Mononuclear cell (primary cell): ENCODE results near the gene CRIM1. TPM values are rescaled to one million over a fixed set of nuclear protein-coding genes. Genes with fewer than 3 reads are reported as not detected.

Experiments used
- H3K27me3 ChIP-seq: 2 replicates; pipeline ENCODE4 v1.6.0; 2011; ENCODE audit warnings: low read length, control low read depth; ENCODE audit not compliant: insufficient read depth
- H3K4me1 ChIP-seq: 2 replicates; pipeline ENCODE4 v1.5.1; 2011; ENCODE audit warnings: mild to moderate bottlenecking, low read length, control low read depth; ENCODE audit not compliant: insufficient read depth
- H3K4me3 ChIP-seq: 2 replicates; pipeline ENCODE4 v1.5.1; 2011; ENCODE audit warnings: mild to moderate bottlenecking, low read length, moderate library complexity
- H3K9me3 ChIP-seq: 2 replicates; pipeline ENCODE4 v1.5.1; 2011; ENCODE audit warnings: low read depth, mild to moderate bottlenecking, control low read depth, low read length
- total RNA-seq: library from RNA; depleted of rRNA; stranded (reverse); fragments of >200 nt; gene quantifications from one replicate; pipeline ENCODE4 v1.2.3, GENCODE V29; 2012

CRIM1 gene
- total RNA-seq, 1 donor = 2.7 TPM

DNA sequence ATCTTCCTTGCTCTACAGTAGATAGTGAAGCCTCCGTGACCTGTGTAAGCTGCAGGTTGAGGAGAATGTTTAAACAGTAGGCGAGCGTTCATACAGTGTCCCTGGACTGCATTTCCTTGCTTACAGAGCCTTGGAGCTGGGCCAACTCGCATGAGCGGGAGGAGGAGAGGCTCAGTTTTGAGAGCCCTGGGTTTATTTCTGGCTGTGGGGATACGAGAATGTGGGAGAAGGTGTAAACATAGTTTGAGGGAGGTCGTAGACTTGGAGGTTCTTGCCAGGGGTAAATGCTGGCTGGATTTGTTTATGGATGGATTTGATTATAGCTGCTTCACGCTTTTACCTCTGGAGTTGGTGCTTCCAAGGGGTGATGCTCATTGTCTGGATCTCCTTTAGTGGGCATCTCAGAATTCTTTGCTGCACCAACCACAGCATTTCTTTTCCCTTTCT, 20.8 kb downstream of the CRIM1 start:
- Histone ChIP-seq H3K9me3 (no peaks in the 10 kb centered on the region), H3K4me1 (peaks cover 14% of the 10 kb centered on the region), H3K4me3 (no peak overlapping the region), H3K27me3 (no peaks in the 10 kb centered on the region)

DNA sequence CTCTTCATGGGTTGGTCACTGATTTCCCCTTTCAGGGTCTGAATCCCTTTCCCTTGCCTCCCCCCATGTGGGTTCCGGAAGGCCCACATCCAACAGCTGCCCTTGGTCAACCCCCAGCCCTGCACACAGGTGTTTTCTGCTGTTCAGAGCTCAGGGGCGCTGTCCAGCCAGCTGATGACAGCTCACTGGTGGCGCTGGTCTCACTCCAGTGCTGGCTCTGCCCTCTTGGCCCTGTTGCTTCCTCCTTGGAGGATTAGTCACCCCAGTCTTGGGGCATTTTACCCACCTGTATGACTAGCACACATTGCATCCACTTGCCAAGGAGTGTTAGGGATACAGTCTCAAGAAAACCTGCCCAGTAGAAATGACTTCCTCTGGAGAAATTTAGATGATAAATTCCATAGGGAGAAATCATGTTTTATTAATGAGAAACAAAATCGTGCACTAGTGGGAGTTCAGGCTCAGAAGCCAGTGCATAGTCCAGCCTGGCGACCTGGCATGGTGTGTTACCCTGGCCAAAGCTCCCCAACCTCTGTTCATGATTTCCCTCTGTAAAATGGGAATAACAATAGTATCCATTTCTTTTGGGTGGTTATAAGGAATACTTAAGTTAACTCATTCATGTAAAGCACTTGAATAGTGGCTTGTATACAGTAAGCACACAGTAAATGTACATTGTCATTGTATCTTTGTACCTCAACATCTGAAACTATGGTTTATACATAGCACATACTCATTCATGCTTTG, 21.6 kb downstream of the CRIM1 start:
- H3K4me1 ChIP-seq = peaks cover 14% of the 10 kb centered on the region
- no peaks in the 10 kb centered on the region for H3K9me3 ChIP-seq
- no peaks in the 10 kb centered on the region for H3K27me3 ChIP-seq
- no peak overlapping the region for H3K4me3 ChIP-seq

GRCh38 chr2:36379710-36380448, 24.3 kb downstream of the CRIM1 start:
- Histone ChIP-seq H3K9me3 (no peaks in the 10 kb centered on the region), H3K4me3 (no peak overlapping the region), H3K27me3 (no peaks in the 10 kb centered on the region), H3K4me1 (peaks cover 14% of the 10 kb centered on the region)

DNA sequence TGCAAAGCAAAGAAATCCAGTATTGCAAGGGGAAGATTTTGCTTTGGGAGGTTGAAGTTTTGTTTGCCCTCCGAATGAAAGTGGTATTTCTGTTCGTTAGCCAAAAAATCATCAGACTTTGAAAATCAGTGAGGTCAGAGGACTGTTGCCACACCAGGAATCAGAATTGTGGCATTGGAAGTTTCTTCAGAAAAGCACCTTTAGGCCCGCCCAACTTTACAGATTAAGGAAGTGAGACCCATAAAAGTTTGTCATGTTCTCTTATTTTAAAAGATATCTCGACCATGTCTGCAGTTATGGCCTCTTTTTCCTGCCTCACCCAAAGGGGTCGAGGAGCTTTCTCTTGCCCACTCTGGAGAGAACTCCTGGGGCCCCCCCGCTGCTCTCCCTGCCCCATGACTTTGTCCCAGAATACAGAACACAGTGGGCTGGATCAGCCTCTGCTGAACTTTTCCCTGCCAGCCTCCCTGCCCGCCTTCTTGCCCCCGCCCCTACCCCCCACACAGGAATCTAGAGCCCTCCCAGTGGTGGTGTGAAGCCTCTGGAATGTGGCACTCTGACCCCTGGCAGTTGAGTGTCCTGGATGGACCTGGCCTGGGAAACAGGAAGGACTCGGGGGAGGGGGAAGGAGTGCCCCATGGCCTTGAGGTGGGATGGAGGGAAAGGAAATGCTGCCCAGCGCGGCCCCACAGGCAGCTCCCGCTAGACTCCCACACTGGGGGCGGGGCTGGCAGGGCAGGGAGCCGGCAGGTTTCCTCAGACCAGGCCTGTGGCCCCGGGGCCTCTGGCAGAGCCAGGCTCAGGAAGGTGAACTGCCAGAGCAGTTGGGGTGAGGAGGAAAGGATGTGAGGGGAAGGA, 25.3 kb downstream of the CRIM1 start:
- H3K27me3 ChIP-seq = no peaks in the 10 kb centered on the region
- H3K9me3 ChIP-seq = no peaks in the 10 kb centered on the region
- H3K4me1 ChIP-seq = peaks cover 14% of the 10 kb centered on the region
- H3K4me3 ChIP-seq = no peak overlapping the region

- Histone ChIP-seq H3K4me3 (no peak overlapping the region), H3K4me1 (peaks cover 14% of the 10 kb centered on the region), H3K27me3 (no peaks in the 10 kb centered on the region), H3K9me3 (no peaks in the 10 kb centered on the region)
Measured at GRCh38 chr2:36381993-36382392, 26.4 kb downstream of the CRIM1 start.

DNA sequence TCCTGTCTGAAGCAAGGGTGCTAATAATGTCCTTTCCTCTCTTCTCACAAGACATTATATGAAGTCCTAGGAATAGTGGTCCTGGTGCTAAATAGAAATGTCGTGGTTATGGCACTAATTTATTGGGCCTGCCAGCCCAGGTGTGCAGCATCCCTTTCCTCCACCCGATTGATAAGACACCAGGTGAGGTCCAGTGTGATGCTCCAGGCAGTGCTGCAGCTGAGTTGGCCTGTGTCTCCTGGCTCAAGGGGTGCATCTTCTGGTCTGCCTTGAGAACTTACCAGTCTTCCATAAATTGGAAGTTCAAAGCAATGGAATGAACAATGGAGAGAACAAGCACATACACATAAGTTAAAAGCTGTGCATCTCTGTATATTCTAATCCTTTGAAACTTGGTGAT, 26.9 kb downstream of the CRIM1 start:
- no peaks in the 10 kb centered on the region for H3K27me3 ChIP-seq
- H3K9me3 ChIP-seq = no peaks in the 10 kb centered on the region
- H3K4me3 ChIP-seq = no peak overlapping the region
- H3K4me1 ChIP-seq = peaks cover 14% of the 10 kb centered on the region

GRCh38 chr2:36383726-36384125, 28.1 kb downstream of the CRIM1 start:
- Histone ChIP-seq H3K4me1 (peaks cover 14% of the 10 kb centered on the region), H3K27me3 (no peaks in the 10 kb centered on the region), H3K9me3 (no peaks in the 10 kb centered on the region), H3K4me3 (no peak overlapping the region)

GRCh38 chr2:36384454-36384853, 28.9 kb downstream of the CRIM1 start:
- Histone ChIP-seq H3K9me3 (no peaks in the 10 kb centered on the region), H3K27me3 (no peaks in the 10 kb centered on the region), H3K4me3 (no peak overlapping the region), H3K4me1 (peaks cover 14% of the 10 kb centered on the region)

GRCh38 chr2:36385603-36386002, 30.0 kb downstream of the CRIM1 start:
- Histone ChIP-seq H3K4me3 (no peak overlapping the region), H3K4me1 (peaks cover 7% of the 10 kb centered on the region), H3K9me3 (no peaks in the 10 kb centered on the region), H3K27me3 (no peaks in the 10 kb centered on the region)

- H3K4me3 ChIP-seq = no peak overlapping the region
Measured at GRCh38 chr2:36387258-36387916, 31.8 kb downstream of the CRIM1 start.

DNA sequence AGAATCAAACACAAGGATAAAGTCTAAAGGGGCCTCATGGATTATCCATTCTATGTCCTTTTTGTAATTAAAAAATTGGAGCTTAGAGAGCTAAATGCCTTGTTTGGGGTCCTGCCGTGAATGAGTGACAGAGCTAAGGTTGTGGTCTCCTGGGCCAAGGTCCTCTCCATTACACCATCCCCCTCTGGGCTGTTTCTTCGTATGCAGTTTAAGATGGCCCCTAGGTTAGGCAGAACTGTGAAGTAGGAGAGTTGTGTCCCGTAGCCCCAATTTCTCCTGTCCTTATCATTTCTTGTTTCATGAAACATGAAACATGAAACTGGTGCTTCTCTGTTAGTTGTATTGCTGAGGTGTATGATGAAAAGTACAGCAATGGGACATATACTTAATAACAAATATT, 32.9 kb downstream of the CRIM1 start:
- H3K4me3 ChIP-seq = no peak overlapping the region
- H3K9me3 ChIP-seq = no peaks in the 10 kb centered on the region
- no peaks in the 10 kb centered on the region for H3K27me3 ChIP-seq
- no peaks in the 10 kb centered on the region for H3K4me1 ChIP-seq

More at GRCh38 chr2:36387258-36387916, 31.8 kb downstream of the CRIM1 start:
- Histone ChIP-seq H3K4me1 (no peaks in the 10 kb centered on the region), H3K27me3 (no peaks in the 10 kb centered on the region), H3K9me3 (no peaks in the 10 kb centered on the region)

- Histone ChIP-seq H3K4me3 (no peak overlapping the region), H3K27me3 (no peaks in the 10 kb centered on the region), H3K4me1 (no peaks in the 10 kb centered on the region), H3K9me3 (no peaks in the 10 kb centered on the region)
Measured at GRCh38 chr2:36389091-36389564, 33.5 kb downstream of the CRIM1 start.

DNA sequence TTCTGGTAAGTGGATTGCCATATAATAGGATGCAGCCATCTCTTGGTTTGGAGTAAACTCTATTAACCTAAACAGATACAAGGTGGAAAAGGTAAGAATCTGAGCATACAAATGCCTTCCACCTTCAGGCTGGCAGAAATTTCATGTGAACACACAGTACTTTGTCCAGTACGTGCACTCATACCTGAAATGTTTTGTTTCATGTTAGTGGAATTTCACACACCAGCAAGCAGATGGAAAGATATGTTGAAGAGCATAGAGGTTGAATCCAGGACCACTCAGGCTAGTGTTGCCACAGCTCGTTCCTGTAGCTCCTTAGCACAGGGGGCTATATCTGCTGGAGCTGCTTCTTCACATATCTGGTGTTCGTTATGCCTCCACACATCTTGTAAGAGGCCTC, 34.0 kb downstream of the CRIM1 start:
- no peak overlapping the region for H3K4me3 ChIP-seq
- no peaks in the 10 kb centered on the region for H3K4me1 ChIP-seq
- no peaks in the 10 kb centered on the region for H3K9me3 ChIP-seq
- H3K27me3 ChIP-seq = no peaks in the 10 kb centered on the region

DNA sequence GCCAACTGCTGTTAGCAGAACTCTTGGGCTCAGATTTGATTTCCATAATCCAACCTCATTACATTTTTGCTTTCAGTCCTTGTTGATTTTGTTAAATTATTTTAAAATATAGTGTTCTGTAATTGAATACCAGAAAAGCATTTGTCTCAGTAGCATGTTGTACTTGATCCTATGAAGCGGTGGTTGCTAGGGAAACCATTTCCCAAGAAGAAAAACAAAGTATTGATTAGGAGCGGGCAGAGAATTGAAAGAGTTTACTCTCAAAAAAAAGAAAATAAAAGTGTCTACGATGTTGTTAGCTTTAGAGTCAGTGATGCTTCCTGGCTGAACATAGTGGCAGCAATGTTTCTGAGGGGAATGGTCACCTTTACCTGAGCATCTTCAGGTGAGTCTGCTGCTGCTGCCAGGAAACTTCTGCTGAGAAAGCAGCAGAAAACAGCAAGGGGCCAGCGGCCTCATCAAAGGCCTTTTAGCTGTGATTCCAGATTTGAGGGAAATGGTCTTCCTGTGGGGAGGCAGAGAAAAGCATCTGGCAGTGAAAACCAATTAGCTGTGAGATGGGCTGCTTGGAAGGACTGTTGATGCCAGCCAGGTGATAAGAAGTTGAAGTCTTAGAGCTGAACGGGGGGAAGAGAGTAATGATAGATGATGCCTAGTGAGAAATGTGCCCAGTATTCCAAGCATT, 37.1 kb downstream of the CRIM1 start:
- Histone ChIP-seq H3K9me3 (no peaks in the 10 kb centered on the region), H3K4me3 (no peak overlapping the region), H3K4me1 (no peaks in the 10 kb centered on the region), H3K27me3 (no peaks in the 10 kb centered on the region)
